K562 (cell line): ENCODE data around the gene CCP110.

ENCODE experiments used
- RCOR1 ChIP-seq, 2 experiments: IDR thresholded peaks; 2 replicates each; pipeline ENCODE4 v1.6.1; 2012; ENCODE audit warnings: low read depth in 2 of 2, low read length in 2 of 2, borderline replicate concordance in 1 of 2, improper control_type of control experiment in 1 of 2
- ZSCAN29 ChIP-seq: fragments of 450-650 bp; IDR thresholded peaks from 2 replicates; pipeline ENCODE4 v1.6.1; 2017
- TF ChIP-seq, protein P1 (sequence below): sonication (generic); formaldehyde crosslinking; IDR thresholded peaks from 2 replicates; pipeline ENCODE4 v1.8.1; 2023; ENCODE audit warnings: mild to moderate bottlenecking, missing genetic modification reagents

DNA sequence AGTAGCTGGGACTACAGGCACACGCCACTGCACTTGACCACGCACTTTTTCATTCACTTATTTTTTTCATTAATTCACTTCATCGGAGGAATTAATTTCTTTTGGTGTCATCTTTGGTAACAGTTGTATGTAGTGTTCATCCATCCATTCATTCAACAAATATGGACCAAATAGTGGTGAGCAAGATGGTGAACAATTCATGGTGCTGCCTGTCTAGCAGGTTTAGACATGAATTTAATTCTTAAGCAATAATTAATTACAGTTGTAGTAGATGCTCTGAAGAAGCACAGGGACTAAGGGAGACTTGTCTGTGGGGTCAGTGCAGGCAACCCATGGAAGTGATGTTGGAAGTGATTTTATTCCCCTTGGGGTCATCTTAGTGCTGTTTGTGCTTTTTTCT is 24.3 kb upstream of the CCP110 start:
- TF ChIP-seq RCOR1 (IDR thresholded peaks at IDR 0.05; ENCODE audit: borderline replicate concordance in 1 of 2, low read depth in 2 of 2, low read length in 2 of 2) (no peak), ZSCAN29 (no peak)
- TF ChIP-seq, protein P1, sequence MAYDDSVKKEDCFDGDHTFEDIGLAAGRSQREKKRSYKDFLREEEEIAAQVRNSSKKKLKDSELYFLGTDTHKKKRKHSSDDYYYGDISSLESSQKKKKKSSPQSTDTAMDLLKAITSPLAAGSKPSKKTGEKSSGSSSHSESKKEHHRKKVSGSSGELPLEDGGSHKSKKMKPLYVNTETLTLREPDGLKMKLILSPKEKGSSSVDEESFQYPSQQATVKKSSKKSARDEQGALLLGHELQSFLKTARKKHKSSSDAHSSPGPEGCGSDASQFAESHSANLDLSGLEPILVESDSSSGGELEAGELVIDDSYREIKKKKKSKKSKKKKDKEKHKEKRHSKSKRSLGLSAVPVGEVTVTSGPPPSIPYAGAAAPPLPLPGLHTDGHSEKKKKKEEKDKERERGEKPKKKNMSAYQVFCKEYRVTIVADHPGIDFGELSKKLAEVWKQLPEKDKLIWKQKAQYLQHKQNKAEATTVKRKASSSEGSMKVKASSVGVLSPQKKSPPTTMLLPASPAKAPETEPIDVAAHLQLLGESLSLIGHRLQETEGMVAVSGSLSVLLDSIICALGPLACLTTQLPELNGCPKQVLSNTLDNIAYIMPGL (CRISPR knock-in tag), result no peak
